NCI-H128 (cell line): ENCODE measurements around the gene SSBP1.
"Not testable (repeated sequence)": the region's sequence is repeated elsewhere in the genome, so short reads cannot be mapped to it uniquely, and the experiment has no call there.

ENCODE experiments used
- DNase-seq: peaks from one replicate; lab custom pipeline; 2025; ENCODE audit not compliant: unreplicated experiment; lab: John Stamatoyannopoulos, UW

The SSBP1 gene

GRCh38 chr7:141709318-141709717 is 28.8 kb upstream of the SSBP1 start:
- no peak for DNase-seq

DNA sequence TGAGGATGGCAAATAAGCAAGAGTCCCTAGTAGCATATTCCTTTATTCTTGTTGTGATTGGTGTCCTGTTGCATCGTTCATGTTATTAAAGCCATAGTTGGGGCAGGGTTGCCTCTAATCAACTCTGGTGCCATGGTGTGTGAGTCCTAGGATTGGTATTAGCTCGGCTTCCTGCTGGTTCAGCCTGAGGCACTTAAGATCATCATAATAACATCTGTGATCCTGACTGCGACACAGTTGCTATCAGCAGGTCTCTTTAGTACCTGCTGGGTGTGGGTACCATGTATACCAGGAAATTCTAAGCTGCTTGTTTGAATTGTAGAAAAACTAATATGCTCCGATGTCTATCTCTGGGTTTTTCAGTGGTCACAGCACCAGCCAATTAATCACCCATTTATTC is 28.4 kb upstream of the SSBP1 start:
- no peak for DNase-seq

GRCh38 chr7:141710301-141710700 is 27.9 kb upstream of the SSBP1 start:
- no peak for DNase-seq

DNA sequence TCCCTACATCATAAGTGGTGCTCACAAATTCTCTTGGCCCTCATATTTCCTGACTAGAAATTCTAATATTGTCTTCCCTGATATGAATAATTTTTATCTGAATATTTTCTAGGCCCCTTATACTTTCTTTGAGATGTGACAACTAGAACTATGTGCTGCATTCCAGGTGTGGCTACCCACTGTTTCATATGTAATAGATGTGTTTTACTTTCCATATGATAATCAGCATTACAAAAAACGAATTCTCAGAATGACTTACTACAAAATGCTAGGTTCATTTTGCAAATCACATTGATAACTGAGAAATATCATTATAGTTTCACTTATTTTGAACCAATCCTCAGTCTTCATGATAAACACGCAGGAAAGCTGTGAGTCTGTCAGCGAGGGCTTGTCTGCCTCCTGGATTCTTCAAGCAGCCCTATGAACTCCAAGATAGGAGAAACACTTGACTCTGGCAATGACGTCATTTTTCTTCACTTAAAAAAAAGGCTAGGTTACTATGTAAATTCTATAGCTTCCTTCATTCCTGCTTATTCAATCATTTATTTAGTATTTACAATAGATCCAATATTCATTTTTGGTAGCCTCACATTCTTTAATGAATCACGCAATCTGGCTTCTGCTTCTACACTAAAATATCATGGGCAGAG is 25.4 kb upstream of the SSBP1 start:
- no peak for DNase-seq

DNA sequence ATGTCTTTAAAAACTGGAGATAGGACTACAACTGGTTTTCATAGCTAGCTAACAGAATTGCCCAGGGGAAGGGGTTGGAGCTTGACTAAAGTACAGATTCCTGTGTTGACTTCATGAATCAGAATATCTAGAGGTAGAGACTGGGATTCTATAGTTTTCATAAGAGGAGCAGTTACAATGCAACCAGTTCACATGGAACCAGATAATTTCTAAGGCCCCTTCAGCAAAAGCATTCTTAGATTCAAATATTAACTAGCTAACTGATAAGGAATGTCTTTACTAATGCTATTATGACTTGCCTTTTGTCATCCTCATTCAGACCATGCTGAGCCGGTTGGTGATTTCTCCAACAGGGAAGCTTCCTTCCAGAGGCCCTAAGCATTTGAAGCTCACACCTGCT is 24.3 kb upstream of the SSBP1 start:
- no peak for DNase-seq

- no peak for DNase-seq
Observed at GRCh38 chr7:141714571-141714970, 23.6 kb upstream of the SSBP1 start.

GRCh38 chr7:141715018-141715417 is 23.1 kb upstream of the SSBP1 start:
- DNase-seq: no peak

DNA sequence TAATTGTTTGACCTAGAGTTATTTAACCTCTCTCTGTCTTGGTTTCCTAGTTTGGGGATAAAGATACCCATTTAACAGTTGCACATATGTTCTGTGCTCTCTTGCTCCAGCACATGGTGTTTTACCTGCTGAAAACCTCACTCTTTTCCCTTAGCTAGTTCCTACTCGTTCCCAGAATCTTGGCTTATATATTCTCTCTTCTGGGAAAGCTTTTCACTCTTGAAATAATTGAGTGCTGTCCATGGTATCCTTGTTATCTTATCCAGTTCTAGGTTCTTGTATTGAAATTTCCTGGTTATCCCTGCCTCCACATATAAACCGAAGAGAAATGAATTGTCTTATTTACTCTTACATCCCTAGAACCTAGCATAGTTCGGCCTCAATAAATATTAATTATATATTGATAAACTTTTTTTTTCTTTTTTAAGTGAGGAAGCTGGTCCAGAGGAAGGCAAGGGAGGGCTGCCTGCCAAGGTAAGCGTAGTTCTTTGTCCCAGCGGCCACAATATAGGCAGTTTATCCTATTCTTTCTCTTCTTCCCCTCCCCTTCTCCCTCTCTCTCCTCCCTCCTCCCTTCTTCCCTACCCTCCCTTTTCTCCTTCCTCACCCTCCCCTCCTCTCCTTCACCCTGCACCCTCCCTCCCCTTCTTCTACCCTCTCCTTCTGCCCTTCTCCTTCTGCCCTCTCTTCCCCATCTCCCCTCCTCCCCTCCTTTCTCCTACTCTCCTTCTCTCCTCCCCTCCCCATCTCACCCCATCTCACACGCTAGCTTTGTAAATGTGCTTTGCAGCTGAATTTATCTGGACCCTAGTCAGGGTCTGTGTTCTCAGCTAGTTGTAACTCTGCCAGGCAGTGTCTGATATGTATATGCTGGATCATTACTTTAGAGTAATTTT is 22.1 kb upstream of the SSBP1 start:
- DNase-seq: no peak

- no peak for DNase-seq
Observed at GRCh38 chr7:141717450-141717849, 20.7 kb upstream of the SSBP1 start.

DNA sequence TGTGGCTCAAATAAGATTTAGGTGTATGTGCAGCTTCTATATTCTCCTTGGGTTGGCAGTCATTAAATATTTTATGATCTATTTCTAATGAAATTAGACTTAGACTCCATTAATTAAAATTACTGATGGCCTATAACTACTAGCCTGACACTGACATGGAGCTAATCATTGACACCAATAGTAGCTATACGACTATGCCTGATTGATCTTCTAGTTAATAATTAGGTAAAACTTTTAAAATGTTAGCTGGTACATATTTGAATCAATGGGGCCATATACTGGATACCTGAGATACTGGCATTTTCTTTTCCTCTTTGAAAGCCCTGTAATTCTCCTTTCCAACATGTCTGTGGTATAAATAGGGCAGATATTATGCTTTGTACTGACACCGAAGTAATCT is 15.6 kb upstream of the SSBP1 start:
- no peak for DNase-seq

DNA sequence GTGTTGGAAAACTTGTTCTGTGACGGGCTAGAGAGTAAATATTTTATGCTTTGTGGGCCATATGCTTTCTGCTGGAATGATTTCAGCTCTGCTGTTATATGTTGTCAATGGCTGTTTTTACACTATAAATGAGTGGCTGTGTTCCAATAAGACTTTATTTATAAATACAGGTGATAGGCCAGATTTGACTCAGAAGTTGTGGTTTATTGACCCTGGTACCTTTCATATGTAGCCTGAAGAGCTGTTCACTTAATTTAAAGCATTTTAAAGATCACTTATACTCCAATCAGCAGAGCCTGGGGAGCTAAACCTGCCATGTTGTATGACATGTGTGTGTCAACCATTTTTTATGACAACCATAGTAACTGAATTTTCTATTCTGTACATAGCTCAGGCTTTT is 9.1 kb upstream of the SSBP1 start:
- no peak for DNase-seq

- no peak for DNase-seq
Observed at GRCh38 chr7:141731476-141732149, 6.5 kb upstream of the SSBP1 start.

DNA sequence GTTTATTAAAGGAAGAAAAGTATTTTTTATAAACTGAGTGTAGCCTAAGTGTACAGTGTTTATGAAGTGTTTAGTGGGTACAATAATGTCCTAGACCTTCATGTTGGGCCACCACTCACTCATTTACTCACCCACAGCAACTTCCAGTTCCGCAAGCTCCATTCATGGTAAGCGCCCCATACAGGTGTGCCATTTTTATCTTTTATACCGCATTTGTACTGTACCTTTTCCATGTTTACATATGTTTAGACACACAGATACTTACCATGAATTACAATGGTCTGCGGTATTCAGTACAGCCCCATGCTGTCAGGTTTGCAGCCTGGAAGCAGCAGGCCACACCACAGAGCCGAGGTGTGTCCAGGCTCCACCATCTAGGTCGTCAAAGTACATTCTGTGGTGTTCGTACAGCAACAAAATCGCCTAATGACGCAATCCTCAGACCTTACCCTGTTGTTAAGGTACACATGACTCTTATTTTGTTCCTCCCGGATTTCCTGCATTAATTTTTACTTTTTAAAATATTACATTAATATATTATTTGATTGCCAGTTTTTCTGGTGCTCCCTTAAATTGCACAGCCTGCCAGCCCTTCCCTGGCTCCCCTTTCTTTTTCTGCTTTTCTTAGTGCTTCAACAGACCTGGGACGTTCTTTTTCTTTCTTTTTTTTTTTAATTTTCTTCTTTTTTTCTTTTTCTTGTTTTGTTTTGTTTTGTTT is 881 bp upstream of the SSBP1 start:
- DNase-seq: no peak

DNA sequence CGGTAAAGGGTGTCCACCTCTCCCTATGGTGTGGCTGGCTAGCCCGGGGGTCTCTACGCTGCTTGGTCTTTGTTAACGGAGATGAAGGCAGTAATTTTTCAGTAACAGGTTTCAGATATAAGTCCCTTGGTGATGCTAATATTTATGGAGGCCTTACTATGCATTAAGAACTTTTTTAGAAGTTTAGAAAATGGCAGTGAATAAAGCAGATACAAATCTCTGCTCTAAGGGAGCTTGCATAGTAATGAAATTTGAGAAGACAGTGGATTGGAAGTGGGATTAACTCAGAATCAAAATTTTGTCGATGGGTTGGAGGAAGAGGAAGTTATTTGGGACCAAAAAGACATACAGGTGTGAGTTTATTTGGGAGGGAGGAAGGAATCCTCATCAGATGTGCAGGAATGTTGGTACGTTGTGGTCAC is 445 bp downstream of the SSBP1 start:
- no peak for DNase-seq

DNA sequence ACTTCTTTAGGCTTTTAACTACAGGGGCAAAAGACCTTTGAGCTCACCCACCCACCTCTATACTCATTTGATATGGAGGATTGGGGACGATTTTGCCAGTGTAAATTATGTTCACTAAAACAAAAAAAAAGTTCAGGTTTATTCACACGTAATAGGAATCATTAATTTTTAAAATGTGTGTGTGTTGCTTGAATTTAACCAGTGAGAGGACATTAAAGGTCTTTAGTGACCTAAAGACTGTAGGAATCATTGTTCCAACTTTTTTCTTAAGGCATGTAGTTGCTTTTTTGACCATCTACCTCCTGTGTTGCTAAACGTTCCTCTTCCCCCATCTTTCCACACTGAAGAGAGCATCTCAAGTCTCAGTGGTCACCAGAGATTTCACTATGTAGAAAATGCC is 1.1 kb downstream of the SSBP1 start:
- no peak for DNase-seq

- DNase-seq: no peak
Observed at GRCh38 chr7:141742229-141742628, 4.1 kb downstream of the SSBP1 start.

- DNase-seq: no peak
Observed at GRCh38 chr7:141744131-141744530, 6.0 kb downstream of the SSBP1 start.

GRCh38 chr7:141748396-141748795 is 10.2 kb downstream of the SSBP1 start:
- DNase-seq: no peak

- DNase-seq: not testable (repeated sequence)
Observed at GRCh38 chr7:141751904-141752303, 13.7 kb downstream of the SSBP1 start.

GRCh38 chr7:141752634-141753033 is 14.5 kb downstream of the SSBP1 start:
- DNase-seq: no peak

- no peak for DNase-seq
Observed at GRCh38 chr7:141754939-141755338, 16.8 kb downstream of the SSBP1 start.
